Transverse colon (tissue), 4 donors: ENCODE results near the gene NUP205.

Experiments
- POLR2AphosphoS5 ChIP-seq, 3 donors: sonication (generic); formaldehyde crosslinking; IDR thresholded peaks; one replicate each; pipeline ENCODE4 v1.6.1; 2016; ENCODE audit warnings: antibody characterized with exemption in 3 of 3
- TF ChIP-seq, protein P1 (sequence below), 5 experiments: fragments of 200-600 bp in 3 of 5; fragments of 450-650 bp in 2 of 5; sonication (generic) in 3 of 5; IDR thresholded peaks; 1 replicate in 2 of 5; 2 replicates in 3 of 5; pipeline ENCODE4 v1.5.1; 2016 to 2017; ENCODE audit warnings: antibody characterized with exemption in 5 of 5, inconsistent platforms in 3 of 5, mild to moderate bottlenecking in 2 of 5, moderate library complexity in 1 of 5

DNA sequence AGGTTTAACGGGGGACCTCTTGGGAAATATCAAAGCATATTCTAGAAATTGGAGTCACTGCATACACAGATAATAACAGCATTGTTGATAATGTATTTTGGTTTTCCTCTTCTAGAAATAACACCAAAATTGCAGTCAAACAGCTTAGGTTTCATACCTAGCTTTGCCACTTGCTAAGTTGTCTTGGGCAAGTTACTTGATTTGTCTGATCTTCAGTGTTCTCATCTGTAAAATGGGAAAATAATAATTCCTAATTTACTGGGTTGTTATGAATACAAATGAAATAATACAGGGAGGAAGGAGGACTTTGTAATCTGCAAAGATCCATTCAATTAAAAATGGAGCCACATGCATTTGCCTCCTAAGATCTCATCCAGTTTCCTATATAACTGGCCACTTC lies 20.3 kb upstream of the NUP205 start:
- TF ChIP-seq, protein P1, sequence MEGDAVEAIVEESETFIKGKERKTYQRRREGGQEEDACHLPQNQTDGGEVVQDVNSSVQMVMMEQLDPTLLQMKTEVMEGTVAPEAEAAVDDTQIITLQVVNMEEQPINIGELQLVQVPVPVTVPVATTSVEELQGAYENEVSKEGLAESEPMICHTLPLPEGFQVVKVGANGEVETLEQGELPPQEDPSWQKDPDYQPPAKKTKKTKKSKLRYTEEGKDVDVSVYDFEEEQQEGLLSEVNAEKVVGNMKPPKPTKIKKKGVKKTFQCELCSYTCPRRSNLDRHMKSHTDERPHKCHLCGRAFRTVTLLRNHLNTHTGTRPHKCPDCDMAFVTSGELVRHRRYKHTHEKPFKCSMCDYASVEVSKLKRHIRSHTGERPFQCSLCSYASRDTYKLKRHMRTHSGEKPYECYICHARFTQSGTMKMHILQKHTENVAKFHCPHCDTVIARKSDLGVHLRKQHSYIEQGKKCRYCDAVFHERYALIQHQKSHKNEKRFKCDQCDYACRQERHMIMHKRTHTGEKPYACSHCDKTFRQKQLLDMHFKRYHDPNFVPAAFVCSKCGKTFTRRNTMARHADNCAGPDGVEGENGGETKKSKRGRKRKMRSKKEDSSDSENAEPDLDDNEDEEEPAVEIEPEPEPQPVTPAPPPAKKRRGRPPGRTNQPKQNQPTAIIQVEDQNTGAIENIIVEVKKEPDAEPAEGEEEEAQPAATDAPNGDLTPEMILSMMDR (IDR thresholded peaks at IDR 0.05) = no peak
- no peak for TF ChIP-seq POLR2AphosphoS5 (IDR thresholded peaks at IDR 0.05)
